NCI-H1105 (cell line): Measurements from ENCODE around the gene DRC7.

Experiments used
- DNase-seq: peaks from one replicate; lab custom pipeline; 2025; lab: John Stamatoyannopoulos, UW

The DRC7 gene

GRCh38 chr16:57694725-57695679 lies at the start of gene DRC7:
Gene DRC7 (plus strand): TSS chr16:57694806. CDS start chr16:57697950, 3,144 bp downstream.
- DNase-seq: peak; percentile 46

- DNase-seq: no peak
Measured at GRCh38 chr16:57645169-57645568, 49.4 kb upstream of the DRC7 start.

- no peak for DNase-seq
Measured at GRCh38 chr16:57645691-57646387, 48.8 kb upstream of the DRC7 start.

- no peak for DNase-seq
Measured at GRCh38 chr16:57646388-57647039, 48.1 kb upstream of the DRC7 start.

DNA sequence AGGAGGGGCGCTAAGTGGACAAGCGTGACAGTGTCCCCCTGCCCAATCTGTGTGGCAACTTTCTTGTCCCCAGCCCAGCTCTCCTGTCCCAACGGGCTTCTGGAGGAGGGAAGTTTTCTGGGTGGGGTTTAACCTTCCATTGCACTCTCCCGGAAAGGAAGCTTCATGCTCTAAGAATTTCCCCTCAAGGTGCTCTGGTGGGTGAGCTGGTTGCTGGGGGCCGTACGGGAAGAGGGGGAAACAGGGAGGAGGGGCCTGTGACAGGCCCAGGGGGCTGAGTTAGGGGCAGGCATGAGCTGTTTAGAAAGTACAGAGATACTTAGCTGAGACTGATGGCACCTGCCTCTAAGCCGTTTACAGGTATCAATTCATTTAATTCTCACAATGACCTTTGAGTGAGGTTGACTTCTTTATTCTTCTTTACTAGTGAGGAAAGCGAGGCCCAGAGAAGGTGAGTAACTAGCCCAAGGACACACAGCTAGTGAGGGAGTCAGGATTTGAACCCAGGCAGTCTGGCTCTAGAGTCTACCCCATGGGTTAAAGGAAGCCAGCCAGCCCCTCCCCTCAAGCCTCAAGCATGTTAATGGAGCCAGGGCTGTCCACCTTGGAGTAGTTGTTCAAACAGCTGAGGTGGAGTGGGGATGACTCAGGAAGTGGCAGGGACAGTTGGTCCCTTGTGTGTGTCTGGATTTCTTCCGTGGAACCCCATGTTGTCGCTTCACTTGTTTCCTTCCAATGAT lies 47.3 kb upstream of the DRC7 start:
- no peak for DNase-seq

- DNase-seq: no peak
Measured at GRCh38 chr16:57648125-57648524, 46.5 kb upstream of the DRC7 start.

- DNase-seq: peak; percentile 18
Measured at GRCh38 chr16:57648581-57649442, 45.8 kb upstream of the DRC7 start.

DNA sequence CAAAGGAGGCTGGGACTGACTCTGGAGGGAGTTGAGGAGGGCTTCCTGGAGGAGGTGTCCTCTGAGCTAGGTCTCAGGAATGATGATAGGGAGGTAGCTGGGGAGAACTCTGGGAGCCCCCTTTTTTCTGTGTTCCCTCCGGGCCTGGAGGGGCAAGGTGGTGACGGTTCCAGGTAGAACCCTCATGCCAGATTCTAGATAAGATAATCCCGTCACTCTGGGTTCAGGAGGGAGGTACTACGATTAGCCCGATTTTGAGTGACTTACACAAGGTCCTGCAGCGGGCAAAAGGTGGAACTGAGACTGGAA lies 45.2 kb upstream of the DRC7 start:
- DNase-seq: no peak

DNA sequence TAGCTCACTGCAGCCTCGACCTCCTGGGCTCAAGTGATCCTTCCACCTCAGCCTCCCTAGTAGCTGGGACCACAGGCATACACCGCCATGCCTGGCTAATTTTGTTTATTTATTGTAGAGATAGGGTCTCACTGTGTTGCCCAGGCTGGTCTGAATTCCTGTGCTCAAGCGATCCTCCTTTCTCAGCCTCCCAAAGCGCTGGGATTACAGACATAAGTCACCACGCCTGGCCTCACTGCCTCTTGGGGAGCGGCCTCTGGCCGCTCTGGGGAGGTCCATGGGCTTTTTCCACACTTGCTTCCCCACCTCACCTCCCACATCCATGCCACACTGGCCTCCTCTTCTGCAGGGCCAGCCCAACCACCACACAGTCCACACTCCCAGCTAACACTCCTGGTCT lies 44.8 kb upstream of the DRC7 start:
- DNase-seq: no peak

- no peak for DNase-seq
Measured at GRCh38 chr16:57651344-57652333, 43.0 kb upstream of the DRC7 start.

DNA sequence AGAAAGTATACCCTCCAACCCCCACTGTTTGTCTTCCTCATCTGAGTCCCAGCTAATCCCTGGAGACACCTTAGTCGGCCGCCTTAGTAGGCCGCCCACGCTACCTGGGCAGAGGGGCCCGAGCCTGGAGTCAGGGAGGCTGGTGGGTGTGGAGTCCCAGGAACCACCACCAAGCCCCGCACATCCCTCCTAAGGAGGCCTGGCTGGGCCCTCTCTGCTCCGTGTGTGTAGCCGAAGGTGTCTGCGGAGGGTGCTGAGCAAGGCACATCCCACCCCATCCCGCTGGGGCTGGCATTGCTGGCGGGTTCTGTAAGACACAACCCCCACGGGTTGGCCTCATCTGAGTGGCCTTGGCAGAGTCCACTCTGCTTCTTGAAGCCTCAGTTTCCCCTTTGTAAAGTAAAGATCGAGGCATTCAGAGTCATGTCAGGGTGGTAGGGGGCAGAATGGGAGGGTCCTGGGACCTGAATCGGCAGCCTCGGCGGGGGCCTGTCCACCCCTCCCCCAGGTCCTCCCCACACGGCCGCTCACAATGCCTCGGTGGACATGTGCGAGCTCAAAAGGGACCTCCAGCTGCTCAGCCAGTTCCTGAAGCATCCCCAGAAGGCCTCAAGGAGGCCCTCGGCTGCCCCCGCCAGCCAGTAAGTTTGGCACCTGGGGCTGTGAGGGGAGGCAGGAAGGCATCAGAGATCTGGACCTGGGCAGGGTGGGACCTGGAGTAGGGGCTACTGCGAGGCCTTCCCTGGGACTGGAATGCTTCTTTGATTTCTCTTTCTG lies 41.7 kb upstream of the DRC7 start:
- DNase-seq: no peak

- no peak for DNase-seq
Measured at GRCh38 chr16:57653936-57654335, 40.7 kb upstream of the DRC7 start.

- no peak for DNase-seq
Measured at GRCh38 chr16:57656342-57656955, 38.2 kb upstream of the DRC7 start.

- DNase-seq: no peak
Measured at GRCh38 chr16:57657228-57657627, 37.4 kb upstream of the DRC7 start.

DNA sequence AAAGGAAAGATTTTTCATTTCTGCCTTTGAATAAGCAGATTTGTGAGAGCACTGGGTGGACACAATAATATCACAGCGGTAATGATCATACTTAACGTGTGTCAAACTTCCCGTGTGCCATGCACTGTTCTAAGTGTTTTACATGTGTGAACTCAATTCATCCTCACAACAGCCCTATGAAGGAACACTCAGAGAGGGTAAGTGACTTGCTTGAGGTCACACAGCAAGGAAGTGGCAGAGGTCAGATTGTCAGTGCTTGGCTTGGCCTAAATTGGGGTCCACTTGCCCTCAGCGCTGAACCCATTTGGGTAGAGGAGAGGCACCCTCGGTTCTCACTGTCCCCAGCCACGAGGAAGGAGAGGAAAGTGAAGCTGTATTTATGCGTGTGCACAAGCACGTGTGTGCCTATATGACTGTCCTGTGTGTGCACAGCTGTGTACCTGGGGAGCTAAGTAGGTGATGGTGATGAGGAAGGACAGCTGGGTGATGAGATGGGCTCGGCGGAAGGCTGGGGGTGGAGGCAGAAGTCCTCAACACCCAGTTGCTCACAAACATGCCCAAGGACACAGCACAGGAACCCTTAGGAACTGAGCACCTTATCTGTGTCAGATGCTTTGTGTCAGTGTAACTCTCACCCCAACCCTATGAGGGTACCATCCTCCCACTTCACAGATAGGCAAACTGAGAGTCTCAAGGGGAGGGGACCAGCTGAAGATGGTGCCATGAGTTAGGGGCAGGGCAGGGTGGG lies 36.3 kb upstream of the DRC7 start:
- DNase-seq: no peak

- no peak for DNase-seq
Measured at GRCh38 chr16:57658878-57659674, 35.5 kb upstream of the DRC7 start.
